NCI-H1092 treated with DMSO at 0.1 percent for 48 hours (cell line): ENCODE measurements around the gene NAV2.

Experiments used
- DNase-seq: peaks from one replicate; lab custom pipeline; 2025; lab: John Stamatoyannopoulos, UW

The NAV2 gene

DNA sequence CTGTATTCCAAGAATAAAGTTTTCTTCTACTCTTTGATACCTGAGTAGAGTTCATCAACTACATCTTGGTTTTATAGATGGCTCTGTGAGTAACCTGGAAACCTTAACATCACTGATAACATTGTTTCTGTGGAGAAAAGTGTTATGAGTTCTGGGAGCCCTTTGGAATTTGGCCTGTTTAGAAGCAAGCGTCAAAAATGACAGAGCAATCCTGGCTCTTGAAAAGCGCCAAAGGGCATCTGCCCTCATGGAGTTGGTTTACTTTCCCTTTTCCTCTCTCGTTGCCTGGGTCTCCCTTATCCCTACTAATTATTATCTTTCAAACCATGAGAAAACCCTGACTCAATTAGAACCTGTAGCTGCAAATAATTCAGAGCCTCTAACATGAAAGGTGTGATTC is 307.6 kb downstream of the NAV2 start:
- no peak for DNase-seq

DNA sequence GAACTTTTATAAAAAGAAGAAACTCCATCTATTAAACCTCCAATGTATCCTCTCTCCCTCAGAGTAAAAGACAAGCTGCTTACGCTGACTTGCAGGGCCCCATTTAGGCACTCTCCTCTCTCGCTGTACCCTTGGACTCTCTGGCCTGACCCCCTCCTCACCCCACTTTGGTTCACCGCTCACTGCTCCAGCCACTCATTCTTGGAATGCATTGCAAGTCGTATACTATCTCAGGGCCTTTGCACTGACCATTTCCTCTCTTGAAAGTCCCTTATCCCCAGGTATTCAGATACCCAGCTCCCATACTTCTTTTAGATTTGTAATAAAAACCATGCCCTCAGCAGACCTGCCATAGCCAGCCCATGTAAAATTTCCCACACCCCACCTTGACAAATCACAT is 308.1 kb downstream of the NAV2 start:
- no peak for DNase-seq

DNA sequence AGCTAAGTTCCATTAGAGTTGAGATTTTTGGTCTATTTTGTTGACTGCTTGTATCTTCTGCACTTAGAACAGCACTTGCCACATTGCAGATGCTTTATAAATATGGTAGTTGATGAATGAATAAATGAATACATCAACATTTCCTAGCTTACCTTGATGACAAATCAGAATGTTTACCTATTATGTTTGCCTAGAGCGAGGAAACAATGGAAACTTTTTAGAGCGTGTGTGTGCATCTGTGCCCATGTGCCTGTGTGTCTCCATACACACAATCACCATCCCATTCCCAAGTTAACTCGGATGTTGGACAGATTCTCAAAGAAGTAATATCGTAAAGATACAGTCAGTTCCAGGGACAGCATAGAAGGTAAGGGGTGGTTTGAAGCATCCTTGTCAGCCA is 308.6 kb downstream of the NAV2 start:
- DNase-seq, result no peak

DNA sequence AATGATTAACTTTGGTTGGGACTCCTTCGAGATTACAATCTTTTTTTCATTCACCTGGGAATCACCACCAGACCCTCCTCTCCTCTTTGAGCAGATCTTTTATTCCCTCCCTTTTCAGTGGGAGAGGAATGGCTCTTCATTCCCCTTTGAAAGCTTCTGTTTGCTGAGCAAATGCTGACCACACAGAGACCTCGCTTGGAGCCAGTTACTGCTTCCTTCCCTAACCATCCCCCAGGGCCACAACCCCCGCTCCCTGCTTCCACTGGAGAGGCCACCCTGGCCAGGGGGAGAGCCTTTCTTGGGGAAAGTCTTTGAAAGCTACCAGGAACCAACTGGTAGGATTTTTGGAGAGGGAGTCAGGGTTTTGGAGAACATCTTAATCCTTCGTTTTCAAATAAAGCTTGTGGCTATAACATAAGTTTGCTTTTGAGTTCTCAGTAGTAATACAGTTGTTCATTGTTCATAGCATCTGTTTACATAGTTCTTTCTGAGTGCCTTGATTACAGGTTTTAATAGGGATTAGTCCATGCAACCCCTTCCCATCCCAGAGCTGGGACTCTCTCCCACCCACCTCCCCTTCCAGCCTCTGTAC is 309.2 kb downstream of the NAV2 start:
- DNase-seq, result peak; percentile 32

DNA sequence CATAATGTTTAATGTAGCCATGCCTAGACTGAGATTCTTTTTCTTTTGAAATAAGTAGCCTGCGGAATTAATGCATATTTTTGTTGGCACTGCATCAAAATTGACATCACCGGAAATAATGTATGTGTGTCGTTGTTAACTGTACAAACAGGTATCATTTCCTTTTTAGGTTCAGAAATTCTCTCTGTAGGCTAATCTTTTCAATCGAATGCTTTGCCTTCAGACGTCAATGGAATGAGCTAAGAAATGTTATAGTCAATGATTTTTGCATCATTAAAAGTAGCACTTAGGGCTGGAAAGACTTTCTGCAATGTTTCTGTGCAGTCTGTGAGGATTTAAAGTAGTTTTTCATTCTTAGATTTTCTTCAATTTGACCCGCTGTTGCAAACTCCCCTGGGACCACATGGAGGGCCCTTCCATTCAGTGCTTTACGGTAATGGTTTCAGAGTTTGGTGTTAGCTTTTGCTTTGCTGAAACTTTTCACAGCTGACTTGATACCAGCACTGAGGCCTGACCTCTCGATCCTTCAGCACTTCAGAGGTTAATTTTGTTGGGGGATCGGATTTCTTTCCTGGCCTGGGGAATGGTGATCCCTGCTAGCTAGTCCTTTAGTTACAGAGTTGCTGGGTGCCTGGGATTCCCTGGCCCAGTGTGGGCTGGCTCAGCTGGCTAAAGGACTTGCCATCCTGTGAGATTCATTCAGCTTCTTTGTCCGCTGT is 309.9 kb downstream of the NAV2 start:
- peak; percentile 47 for DNase-seq

DNA sequence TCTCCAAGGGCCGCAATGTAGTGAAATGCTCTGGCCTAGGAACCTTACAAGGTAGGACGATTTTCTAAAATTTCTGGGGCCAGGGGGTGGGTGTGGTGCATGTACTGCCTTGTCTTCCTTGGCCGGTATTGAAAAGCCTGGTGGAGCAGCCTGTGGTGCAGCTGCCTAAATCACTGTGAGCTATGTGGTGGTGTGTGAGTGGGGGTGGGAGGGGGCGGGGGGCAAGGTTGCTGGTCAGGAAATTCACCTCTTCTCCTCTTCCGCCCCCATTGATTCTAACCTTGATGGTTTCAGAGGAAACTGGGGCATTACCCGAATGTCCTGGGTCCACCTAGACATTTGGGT is 310.4 kb downstream of the NAV2 start:
- no peak for DNase-seq

DNA sequence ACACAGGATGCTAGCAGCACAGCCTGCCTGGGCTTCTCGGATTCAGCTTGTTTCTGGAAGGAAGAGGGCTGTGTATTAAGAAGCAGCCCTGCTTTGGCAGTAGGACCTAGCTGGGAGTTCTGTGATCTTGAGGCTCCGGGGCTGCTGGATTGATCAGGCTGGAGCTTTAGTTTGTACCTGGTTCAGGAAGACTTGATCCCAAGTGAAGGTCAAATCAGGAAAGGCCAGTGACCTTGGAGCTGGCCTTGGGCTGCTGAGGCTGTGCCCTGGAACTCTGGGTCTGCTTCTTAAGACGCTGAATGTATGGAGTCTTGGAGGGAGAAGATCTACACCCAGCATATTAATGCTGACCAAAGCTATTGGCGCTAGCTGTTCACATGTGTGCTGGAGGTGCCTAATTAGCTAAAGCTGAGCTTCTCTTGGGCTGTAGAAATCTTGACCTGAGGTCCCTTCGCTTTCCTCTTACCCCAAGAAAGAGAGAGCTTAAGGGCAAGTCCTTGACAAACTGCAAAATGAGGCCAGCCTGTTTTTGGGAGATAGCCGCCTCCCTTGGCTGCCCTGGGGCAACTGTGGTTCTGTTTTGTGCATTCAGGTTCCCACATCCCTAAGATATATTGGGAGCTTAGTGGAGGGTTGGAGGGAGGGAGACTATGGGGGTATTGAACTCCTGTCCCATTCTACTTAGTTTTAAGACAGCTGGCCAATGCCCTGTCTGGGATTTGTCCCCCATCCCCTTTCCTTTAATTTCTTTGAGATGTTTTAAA is 311.7 kb downstream of the NAV2 start:
- DNase-seq, result no peak

DNA sequence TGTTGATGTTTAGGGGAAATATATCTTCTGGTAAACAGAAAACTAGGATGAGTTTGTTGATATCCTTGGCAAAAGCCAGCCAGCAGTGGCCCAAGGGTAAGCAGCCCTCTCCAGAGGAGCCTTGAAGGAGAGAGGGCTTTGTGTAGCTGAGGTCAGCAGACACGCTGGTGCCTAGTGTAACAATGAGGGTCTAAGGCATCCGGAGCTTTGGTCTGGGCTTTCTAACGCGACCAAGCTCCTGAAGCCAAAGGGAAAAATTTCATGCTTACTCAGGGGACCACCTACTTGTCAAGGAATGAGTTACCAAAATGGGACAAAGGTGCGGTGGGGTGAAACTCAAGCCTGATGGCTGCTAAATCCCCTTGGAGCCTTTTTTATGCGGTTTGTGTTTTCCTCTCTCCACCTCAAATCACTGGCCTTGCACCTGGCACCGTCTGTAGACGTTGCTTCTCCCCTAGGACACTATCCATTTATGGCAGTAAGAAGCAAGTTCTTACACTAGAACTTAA is 312.7 kb downstream of the NAV2 start:
- DNase-seq, result no peak

DNA sequence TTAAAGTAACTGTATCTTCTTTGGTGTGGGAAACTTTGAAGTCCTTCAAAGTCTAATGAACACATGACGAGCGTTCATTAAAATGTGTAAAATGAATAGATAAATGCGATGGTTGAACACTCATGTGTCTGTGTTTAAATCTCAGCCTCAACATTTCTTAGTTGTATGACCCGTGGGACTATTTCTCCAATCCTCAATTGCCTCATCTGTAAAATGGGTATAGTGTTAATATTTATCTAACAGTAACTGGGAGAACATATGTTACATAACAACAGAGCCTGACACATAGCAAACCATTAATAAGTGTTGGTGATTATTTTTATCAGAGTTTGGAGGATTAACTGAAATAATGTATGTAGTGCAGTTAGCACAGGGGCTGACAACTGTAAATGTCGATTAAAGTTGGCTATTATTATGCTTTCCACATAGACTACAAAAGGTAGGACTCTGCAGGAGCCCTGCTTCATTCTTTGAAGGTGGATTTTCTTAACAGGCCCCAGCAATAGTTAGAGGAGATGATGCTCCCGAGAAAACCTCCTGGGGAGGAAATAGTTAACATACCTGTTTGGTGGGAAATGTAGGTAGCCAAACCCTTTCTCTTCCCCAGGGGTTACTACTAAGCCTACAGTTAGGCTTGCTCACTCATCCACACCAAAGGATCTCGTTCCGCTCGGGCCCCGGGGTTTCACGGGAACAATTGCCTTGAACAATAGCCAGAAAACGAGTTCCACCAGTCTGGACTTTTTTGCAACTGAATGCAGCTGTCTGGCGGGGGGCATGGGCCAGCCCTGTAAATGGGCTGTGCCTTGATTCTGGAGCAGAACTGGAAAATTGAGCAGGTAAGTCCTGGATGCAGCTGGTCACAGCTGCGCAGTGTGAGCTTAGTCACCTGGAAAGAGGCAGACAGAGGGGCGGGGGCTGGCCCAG is 314.3 kb downstream of the NAV2 start:
- peak; percentile 52 for DNase-seq

DNA sequence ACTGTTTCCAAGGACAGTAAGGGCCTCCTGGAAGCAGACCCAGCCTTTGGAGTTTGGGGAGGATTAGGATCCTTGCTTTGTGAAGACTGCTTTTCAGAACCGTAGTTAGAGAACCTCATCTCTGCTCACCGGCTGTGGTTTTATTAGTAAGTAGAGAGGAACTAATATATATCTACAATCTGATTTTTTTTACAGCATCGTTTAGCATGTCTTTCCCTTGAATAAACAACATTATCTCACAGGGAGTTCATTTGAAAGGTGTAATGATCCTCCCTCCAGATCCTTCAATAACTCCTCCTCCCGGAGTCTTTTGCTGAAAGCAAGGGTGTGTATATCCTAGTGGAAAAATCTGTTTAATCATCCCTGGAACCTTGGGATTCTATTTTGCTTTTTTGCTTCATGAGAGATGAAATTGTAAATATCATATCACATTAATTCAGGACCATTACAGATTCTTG is 314.9 kb downstream of the NAV2 start:
- no peak for DNase-seq

DNA sequence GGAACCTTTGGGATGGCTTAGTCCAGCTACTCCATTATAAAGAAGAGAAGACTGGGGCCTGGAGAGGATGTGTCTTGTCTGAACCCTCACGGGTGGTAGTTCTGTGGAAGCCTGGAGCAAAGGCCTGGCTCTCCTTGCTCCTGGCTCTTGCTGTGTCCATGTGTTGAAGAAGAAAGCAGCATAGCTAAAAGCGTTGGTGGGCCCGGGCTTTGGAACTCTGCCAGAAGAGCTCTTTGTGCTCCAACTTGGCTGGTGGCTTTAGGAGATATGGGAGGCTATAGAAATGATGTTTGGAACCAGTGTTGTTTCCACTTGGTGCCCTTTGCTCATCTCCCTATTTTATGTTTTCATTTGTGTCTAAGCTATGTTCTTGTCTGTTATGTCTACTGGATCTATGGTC is 316.6 kb downstream of the NAV2 start:
- DNase-seq, result peak; percentile 47

DNA sequence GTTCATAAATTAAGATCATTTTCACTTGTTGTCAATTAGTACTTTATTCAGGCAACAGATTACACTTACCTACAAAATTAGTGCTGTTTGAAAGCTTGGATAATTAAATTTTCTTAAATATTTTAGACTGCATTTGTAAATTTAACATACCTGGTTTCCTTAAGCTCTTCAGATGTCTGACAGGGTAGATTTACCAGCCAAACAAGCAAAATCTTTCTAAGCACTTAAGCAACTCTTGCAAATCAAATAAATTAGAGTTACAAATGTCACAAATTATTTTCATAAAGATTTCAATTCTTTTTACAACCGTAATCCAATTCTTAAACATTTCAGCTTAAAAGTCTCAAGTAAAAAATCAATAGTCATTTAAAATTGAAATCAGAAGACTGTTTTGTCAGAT is 317.8 kb downstream of the NAV2 start:
- DNase-seq, result no peak

DNA sequence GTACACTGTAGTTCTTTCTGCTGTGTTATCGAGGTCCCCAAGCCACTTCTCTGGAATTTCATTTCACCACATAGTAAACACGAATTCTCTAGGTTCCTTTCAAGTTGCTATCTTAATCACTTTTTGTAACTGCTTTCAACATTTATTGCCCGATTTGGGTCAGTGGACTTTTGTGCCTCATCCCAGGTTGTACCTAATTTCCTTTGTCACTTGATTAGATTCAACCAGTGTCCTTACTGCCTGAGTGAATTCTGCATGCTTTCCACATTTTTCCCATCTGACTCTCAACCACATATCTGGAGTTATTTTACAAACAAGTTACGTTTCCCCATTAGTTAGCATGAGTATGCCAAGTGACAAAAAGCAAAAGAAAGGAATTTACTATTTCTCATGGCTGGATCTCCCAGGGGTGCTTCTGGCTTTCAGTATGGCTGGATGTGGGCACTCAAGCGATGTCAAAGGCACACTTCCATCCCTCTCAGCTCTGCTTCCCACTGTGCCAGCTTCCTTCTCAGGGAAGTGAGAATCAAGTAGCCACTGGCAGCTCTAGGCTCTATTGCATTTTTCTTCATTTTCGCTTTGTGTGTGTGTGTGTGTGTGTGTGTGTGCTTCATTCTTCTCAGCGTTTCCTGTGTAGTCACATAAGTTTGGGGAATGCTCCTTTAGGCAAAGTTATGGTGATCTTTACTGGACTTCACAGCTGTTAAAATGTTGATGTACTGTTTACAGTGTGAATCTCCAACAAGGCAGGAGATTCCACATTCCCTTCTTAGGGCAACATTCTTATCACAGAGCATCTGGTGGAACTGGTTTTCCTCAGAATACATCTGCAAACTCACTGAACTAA is 318.7 kb downstream of the NAV2 start:
- DNase-seq, result no peak

DNA sequence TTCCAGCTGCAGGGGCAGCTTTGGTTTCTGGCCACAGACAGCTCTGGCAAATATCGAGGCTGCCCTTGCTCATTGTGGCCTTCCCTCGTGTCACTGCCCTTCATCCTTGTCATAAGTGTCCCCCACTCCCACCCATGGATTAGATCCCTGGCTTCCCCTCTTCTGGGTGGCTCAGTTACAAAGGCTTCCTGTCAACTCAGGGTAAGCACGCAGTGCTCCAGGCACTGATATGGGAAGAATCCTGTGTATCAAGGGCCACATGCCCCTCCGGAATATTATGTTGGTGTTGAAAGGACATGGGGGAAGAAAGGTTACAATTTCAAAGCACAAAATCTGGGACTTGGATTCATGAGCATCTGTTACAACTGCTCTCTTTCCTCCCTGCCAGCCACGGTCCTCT is 319.5 kb downstream of the NAV2 start:
- DNase-seq, result no peak

DNA sequence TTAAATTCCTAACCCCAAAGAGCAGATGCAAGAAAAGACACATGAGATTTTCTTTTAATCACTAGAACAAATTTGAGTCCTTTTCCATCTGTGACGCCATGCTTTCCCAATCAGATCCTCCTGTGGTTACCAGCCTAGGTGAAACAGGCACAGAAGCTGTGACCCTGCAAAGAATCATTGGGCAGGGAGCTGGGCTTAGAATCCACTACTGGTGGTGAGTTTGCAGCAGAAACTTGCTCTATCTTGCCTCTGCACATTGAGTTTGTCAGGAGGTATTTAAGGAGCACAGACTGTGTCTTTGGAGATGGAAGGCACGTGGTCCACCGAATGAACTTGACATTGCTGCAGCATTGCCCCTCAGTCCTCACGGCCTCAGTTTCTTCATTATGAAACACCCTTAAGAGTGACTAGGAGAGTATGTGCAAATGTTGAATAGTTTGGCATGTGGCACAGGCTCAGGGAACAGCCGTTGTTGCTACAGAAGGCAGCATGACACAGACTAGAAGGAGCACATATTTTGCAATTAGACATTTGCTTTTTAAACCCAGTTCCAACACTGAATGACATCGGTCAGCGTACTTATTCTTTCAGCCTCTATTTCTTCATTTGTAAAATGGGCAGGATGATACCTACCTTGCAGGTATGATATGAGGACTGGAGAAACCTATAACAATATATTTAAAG is 320.1 kb downstream of the NAV2 start:
- no peak for DNase-seq

DNA sequence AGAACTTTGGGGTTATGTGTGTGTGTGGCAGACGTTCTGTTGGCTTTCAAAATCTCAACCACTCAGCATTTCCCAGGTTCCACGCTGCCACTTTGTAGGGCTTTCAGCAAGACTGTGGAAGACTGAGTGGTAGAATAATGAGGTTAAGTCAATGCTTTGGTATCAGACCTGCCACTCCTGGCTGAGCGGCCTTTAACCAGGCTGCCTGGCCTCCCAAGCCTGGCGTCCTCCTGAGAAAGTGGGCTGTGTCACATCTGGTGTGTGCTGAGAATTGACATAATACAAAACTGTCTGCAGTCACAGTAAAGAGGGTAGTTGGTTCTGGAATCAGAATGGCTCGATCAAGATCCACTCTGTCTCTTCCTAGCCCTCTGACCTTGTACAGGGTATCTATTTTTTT is 321.2 kb downstream of the NAV2 start:
- DNase-seq, result no peak

DNA sequence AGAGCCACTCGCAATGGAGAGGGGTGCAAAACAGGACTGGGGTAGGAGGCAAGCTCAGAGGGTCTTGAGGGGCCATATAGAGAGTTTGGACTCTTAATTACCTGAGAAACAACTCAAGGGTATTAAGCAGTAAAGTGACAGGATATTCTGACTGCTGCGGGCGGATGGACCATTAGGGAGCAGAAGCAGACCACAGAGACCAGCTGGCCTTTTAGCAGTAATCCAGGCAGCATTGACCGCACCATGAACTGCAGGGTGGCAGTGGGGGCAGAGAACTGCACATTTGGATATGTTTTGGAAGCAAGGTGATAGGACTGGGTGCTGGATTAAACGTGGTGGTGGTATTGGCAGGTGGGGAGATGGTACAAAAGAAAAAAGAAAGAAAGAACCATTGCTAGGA is 322.3 kb downstream of the NAV2 start:
- DNase-seq, result no peak

DNA sequence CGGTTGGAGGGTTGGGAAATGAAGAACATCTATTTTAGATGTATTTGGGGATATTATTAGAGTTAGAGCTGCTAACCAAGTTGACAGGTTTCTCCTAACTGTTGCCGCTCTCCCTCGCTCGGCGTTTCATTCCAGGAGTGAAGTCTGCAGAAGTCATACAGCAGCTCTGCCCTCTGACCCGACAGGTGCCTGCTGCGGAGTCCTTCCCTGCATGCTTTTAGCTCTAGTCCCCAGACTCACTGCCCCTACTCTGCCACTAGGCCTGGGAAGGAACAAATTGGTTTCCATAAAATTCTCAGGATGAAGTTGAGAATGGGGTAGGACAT is 322.7 kb downstream of the NAV2 start:
- no peak for DNase-seq

DNA sequence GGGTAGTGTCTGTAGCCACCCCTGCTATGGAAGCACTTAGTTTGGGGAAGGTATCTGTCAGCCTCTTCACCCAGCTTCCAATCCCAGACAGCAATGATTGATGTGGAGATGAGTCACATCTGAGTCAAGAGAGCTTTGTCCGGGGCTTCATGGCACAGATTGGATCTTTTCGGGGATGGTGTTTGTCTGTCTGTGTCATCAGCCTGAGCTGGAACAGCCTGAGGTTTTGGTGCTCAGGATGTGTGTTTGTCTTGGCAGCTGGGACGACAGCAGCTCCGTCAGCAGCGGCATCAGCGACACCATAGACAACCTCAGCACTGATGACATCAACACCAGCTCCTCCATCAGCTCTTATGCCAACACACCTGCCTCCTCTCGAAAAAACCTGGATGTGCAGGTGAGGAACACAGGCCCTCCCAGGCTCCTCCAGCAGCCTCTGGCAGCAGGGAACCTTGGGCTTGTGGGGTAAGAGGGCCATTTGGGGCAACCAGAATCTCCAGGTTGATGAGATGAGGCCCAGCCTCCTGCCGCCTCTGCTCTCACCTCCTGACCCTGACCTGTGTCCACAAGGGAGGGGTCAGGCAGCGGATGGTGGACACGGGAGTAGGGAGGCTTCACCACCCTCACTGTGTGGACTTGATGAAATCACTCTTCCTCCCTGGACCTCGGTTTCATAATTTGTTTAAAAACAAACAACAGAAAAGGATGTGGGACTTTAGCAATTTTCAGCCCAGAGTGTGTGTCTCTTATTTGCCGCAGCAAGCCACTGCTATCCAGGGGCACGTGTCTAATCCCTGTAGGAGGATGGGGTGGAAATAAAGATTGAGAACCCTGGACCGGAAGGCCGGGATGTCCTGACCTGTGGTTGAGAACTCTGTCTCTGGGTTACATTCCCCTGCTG is 323.3 kb downstream of the NAV2 start:
- DNase-seq, result peak; percentile 76
